GM21737 (cell line): ENCODE results near the gene TSPAN17.
"Not testable (repeated sequence)": the region's sequence is repeated elsewhere in the genome, so short reads cannot be mapped to it uniquely, and the experiment has no call there.

Source experiments
- ATAC-seq: cut with Tn5 transposase; IDR thresholded peaks from one replicate; pipeline ENCODE4 v1.9.1; 2021; ENCODE audit warnings: mild to moderate bottlenecking, moderate library complexity; ENCODE audit not compliant: unreplicated experiment

Gene TSPAN17, protein sequence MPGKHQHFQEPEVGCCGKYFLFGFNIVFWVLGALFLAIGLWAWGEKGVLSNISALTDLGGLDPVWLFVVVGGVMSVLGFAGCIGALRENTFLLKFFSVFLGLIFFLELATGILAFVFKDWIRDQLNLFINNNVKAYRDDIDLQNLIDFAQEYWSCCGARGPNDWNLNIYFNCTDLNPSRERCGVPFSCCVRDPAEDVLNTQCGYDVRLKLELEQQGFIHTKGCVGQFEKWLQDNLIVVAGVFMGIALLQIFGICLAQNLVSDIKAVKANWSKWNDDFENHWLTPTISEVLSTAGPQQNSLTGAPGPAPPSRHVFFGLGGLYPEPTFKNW

GRCh38 chr5:176647030-176647842 lies at the start of gene TSPAN17:
Gene TSPAN17 (plus strand): TSS chr5:176647484. CDS start chr5:176647616, 132 bp downstream.
- peak; percentile 96 for ATAC-seq

GRCh38 chr5:176599749-176600430 lies 47.4 kb upstream of the TSPAN17 start:
- not testable (repeated sequence) for ATAC-seq

GRCh38 chr5:176601901-176602482 lies 45.3 kb upstream of the TSPAN17 start:
- ATAC-seq = no peak

DNA sequence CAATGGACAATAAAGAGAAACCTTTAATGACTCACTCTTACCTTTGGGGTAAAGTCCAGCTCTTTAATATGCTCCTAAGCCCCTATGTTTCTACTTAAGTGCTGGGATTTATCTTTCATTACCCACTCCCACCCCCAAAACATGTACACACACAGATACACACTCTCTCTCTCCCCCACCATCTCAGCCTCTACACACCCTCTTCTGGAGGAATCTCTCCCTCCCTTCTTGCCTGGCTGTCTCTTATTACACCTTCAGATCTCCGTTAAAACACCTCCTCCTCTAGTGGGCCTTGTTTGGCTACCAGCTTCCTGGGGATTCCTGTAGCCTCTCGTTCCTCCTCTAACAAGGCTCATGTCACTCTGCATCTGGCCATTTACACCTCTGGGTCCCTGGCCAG lies 44.2 kb upstream of the TSPAN17 start:
- no peak for ATAC-seq

DNA sequence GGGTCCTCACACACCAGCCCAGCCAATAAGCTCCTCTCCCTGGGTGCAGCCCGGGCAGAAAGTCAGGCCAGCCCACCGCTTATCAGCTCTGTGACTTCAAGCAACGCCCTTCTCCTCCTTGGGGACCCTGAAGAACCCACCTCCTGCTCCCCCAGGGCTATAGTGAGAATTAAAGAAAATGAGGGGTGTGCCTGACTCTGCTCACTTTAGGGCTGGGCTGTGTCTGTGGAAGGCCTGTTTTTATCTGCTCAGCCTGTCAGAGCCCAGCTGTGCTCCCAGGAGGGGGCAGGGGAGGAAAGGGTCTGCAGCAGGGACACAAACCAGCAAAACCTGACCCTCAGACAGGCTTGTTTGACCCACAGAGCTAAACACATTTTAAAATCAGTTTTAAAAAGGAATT lies 41.3 kb upstream of the TSPAN17 start:
- ATAC-seq = no peak

DNA sequence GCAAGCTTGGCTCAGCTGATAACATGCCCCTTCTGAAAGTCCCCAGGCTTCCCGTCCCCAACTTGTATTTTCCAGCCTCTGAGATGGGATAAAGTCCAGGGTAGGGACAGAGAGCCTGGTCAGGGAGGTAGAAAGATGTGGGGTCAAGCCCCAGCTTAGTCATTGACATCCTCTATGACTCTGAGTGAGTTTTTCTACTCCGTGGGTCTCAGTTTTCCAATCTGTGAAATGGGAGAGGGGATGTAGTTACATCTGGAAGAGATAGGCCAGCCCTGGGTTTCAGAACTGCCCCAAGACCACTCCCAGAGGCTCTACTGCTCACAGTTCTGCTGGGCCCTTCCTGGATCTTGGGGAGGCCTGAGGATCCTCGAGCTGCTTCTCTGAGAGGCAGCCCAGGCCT lies 40.4 kb upstream of the TSPAN17 start:
- no peak for ATAC-seq

- ATAC-seq = no peak
These were observed 39.1 kb upstream of the TSPAN17 start for GRCh38 chr5:176608142-176608705.

DNA sequence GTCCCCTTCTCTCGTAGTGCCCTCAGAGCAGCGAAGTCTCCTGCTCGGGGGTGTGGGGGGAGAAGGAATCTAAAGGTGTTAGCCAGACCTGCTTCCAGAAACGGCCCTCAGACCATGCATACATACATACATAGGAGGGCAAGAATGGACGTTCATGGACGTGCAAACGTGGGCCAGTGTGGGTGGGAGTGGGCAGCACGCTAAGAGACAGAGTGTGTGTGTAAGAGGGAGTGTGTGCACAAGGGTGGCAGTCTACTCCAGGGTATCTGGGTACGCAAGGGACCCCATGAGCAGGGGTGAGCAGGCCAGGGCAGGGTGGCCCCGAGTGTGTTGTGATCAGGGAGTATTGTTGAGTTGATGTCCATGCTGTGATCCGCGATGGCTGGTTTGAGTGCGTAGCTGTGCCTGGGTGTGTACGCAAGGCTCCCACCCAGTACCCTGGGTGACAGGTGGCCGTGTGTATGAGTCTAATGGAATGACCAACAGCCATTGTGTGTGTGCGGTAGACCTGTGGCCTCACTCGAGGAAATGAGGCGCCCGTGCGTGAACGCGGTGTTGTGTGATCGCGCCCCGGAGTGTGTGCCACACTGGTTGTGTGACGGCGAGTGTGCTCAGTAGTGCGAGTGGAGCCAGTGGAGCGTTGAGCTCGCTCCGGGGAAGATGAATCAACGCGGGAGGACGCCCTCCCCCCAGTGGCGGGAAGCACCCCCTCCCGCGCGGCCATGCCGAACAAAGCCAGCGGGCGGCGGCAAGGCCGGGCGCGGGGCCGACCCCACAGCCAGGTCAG lies 38.2 kb upstream of the TSPAN17 start:
- ATAC-seq = peak; percentile 15

DNA sequence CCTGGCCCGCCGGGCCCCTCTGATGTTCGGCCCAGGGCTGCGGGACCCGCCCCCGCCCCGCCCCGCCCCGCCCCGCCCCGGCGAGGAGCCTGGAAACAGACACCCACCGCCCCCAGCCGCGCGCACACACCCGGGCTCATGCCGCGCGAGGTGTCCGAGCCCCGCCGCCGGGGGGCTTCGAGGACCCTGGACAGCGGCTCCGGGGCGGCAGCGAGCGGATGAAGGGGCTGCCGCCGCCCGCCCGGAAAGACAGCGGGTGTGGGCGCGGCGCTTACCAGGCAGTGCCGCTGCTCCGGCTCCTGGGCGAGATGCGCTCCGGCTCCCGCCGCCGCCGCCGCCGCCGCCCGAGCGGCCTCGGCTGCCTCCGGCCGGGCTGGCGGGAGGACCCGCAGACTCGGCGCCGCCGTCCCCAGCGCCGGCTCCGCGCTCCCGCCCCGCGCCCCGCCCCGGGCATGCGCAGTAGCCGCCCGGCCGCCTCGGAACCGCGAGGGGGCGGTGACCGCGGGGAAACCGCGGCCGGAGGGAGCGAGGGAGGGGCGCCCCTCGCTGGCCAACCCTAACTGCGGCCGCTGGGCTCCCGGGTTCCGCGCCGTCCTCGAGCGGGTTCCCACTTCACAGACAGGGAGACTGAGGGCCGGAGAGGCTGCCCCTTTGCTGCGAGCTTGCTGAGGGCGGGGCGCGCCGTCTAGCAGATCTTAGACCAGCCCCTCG lies 37.4 kb upstream of the TSPAN17 start, which contains the start of gene GPRIN1:
GPRIN1 (minus strand) TSS at position 433 of the 711 bp plus-strand sequence. CDS start 10,322 bp downstream, outside the sequence.
- ATAC-seq = peak; percentile 76

DNA sequence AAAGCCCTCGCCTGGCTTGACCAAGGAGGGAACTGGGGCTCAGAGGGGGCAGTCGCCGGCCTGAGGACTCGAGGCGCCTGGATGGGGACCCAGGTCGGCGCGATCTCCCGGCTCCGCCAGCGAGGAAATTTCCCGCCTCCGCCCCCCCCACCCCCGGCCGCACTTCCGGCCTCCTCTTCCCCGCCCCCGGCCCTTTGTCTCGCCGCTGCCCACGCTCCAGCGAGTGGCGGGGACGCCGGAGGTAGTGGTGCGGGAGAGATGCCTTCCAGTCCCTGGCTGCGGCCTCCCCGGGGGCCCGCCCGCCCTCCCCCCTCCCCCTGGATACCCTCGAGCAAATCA lies 36.9 kb upstream of the TSPAN17 start:
- ATAC-seq = peak; percentile 7

GRCh38 chr5:176611435-176611834 lies 35.8 kb upstream of the TSPAN17 start:
- ATAC-seq = no peak

GRCh38 chr5:176612008-176612407 lies 35.3 kb upstream of the TSPAN17 start:
- no peak for ATAC-seq

GRCh38 chr5:176612855-176613254 lies 34.4 kb upstream of the TSPAN17 start:
- no peak for ATAC-seq

DNA sequence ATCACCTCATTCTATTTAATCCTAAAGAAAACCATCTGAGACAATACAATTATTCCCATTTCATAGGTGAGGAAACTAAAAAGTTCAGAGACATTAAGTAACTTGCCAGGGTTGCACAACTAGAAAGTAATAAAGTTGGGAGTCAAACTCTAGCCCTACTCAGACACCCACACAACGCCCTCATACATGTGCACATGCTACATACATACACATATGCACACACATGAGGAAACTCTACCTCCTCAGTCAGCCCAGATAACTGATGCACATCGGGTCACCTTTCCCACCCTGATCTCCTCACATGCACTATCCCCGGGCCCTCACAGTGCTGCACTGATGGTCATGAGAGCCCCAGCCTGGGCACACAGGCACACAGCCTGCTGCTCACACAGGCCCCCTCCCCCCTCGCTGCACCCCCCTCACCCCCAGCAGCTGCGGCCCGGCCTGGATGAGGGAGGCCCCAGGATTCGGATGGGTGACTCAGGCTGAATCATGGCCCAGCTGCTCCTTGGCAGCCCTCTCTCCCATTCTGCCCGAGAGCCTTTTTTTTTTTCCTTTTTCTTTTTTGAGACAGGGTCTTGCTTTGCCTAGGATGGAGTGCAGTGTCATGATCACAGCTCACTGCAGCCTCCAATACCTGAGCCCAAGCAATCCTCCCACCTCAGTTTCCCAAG lies 32.3 kb upstream of the TSPAN17 start:
- ATAC-seq = no peak

DNA sequence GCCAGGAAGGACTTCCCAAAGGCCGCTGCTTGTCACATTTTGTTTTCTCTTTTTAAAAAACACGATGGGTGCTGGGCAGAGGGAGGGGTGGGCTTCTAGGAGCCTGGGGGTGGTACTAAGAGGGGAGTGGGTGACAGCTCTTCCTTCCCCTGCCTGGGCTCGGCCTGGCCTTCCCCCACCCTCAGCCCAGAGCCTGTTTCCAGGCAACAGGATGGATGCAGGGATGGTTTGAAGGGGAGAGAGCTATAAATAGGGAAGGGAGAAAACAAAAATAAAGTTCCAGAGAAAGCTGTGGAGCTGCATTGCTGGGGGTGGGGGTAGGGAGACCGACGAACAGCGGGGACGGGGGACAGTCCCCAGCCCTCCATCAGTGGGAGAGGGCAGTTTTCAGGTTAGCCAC lies 30.8 kb upstream of the TSPAN17 start:
- no peak for ATAC-seq

DNA sequence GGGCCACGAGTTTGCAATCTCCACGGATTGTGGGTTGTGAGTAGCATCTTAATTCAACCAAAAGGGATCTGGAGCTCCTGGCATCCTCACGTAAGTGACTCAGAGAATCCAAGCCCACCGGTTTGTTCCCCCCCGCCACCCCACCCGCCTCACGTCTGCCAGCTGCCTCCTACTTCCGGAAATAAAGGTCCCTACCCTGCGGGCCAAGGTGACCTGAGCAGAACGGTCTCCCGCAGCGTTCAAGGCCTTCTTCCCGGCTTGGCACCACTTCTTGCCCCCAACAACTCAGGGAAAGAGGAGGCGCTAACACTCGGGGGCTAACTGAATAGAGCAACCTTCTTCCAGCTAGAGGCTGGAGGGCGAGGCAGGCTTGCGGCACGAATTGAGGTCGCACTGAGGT lies 28.5 kb upstream of the TSPAN17 start:
- no peak for ATAC-seq

DNA sequence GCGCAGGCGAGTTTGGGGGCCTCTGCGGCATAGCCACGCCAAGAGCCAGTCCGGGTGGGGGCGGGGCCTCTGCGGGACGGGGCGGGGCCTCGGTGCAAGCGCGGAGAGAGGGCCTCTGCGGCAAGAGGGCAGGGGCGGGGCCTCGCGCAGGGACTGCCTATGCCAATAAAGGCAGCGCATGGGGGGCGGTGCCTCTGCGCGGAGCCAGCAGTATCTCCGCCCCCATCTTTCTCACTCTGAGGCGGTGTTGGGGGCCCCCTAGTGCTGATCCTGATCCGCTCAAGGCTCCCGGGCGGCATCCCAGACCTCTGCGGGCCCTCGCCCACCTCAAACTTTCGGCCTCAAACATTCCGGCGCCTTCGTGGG lies 28.1 kb upstream of the TSPAN17 start:
- peak; percentile 81 for ATAC-seq

- ATAC-seq = no peak
These were observed 27.5 kb upstream of the TSPAN17 start for GRCh38 chr5:176619569-176620332.
